Measurements from ENCODE around the gene CALHM1.

Gene CALHM1

GRCh38 chr10:103465411-103466179 is 6.9 kb upstream of the CALHM1 start:
- H3K4me3 ChIP-seq (ENCODE audit: low read depth, low read length): no peak overlapping the region

DNA sequence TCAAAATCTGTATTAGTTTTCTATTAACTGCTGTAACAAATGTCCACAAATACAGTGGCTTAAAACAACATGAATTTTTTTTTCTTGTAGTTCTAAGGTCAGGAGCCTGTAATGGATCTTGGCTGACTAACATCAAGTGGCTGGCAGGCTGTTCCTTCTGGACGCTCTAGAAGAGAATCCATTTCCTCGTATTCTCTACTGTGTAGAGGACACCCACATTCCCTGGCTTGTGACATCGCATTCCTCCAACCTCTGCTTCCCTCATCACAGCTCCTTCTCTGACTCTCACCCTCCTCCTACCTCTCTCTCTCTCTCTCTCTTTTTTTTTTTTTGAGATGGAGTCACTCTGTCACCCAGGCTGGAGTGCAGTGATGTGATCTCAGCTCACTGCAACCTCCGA is 4.8 kb upstream of the CALHM1 start:
- H3K4me3 ChIP-seq (ENCODE audit: low read depth, low read length): no peak overlapping the region
- TF ChIP-seq CTCF (IDR thresholded peaks at IDR 0.05; ENCODE audit: borderline replicate concordance, insufficient read depth, low read depth, low read length): no peak

More at GRCh38 chr10:103465411-103466179, 6.9 kb upstream of the CALHM1 start:
- no peak for TF ChIP-seq CTCF (IDR thresholded peaks at IDR 0.05; ENCODE audit: borderline replicate concordance, insufficient read depth, low read depth, low read length)

DNA sequence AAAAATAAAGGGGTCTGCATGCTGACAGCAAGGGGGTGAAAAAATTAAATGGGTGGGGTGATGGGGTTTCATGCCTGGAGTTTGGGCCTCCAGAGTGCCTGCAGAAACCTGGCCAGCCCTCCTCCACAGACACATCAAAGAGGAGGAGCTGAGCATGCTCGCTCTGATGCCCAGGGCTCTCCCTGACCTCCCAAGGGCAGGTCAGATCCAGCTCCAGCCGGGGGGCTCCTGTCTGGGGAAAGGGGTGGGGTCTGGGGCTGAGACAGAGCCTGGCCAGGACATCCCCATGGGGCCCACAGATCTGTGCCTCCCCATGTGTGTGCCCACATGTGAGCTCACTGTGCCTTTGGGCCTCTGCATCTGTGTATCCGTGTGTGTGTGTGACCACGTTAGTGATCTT is 915 bp upstream of the CALHM1 start:
- TF ChIP-seq CTCF (IDR thresholded peaks at IDR 0.05; ENCODE audit: borderline replicate concordance, insufficient read depth, low read depth, low read length): no peak
- H3K4me3 ChIP-seq (ENCODE audit: low read depth, low read length): no peak overlapping the region

DNA sequence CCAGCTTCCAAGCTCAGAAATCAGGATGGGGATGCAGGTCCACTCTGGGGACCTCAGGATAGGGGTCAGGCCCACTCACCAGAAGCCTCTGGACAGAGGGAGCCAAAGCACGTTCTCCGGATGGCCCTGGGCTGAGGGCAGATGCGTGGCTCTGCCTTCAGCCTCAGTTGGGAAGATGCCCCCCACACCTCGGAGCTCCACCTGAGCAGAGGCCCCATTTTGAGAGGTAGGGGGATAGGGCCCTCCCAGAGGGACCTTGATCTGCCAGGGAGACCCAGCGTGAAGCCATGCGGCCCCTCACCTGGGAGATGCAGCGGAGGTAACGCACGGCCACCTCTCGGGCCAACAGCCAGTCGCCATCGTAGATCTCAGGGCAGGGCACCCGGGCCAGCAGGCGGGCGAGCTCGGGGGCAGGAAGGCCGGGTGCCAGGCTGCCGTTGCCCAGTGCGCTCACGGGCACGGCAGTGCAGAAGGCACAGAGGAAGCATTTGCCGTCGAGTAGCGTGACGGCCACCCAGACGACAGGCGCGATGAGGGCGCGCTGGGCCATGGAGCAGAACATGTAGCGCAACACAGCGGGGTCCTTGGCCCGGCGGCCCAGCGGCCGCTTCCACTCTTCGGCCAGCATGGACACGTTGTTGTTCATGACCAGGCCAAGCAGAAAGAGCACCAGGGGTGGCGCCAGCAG is 660 bp downstream of the CALHM1 start:
- no peak for TF ChIP-seq CTCF (IDR thresholded peaks at IDR 0.05; ENCODE audit: borderline replicate concordance, insufficient read depth, low read depth, low read length)
- H3K4me3 ChIP-seq (ENCODE audit: low read depth, low read length): no peak overlapping the region

DNA sequence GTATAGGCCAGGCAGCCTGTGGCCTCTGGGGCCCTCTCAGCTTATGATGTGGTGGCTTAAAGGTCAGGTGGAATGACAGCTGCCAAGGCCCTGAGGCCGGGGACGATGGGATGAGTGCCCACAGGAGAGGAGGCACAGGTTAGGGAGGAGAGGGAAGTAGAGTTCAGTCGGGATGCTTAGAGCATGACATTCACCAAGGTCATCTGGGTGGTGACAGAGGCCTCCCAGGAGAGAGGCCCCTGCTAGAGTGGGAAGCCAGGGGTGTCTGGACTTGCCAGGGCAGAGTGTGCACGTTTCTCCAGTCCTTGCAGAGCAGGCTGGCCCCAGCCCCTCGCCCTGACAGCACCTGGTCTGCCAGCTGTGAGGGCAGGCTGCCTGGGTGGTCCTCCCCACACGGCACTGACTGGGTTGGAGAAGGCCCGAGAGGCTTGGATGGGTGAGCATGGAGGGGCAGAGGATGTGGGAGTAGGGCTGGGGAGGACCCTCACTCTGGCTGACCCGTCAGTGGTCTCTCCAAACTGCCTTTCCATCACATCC is 1.5 kb downstream of the CALHM1 start:
- no peak for TF ChIP-seq CTCF (IDR thresholded peaks at IDR 0.05; ENCODE audit: borderline replicate concordance, insufficient read depth, low read depth, low read length)

DNA sequence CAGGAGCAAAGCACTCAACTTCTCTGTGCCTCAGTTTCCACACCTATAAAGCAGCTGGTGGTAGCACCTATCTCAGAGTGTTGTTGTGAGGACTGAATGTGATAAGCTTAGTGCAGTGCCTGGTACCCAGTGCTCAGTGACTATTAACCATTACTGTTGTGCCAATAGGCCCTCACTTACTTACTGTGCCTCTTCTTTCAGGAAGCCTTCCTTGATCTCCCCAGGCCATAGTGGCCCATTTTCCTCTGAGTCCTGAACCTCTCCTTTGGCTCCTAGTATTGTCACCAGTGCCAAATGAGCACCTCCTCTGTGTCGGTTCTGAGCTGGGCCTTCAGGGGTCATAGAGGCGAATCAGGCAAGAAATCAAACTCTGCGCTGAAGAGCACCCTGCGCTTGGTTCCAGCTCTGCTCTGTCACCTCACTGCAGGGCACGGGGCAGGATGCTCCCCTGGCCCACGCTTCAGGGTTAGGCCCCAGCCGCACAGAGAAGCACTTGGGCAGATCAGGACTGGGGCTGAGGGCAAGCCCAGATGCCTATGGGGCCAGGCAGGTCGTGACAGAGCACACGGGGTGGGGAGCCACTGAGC is 2.5 kb downstream of the CALHM1 start:
- no peak for TF ChIP-seq CTCF (IDR thresholded peaks at IDR 0.05; ENCODE audit: borderline replicate concordance, insufficient read depth, low read depth, low read length)
- H3K4me3 ChIP-seq (ENCODE audit: low read depth, low read length): no peak overlapping the region

More for the DNA sequence above, 1.5 kb downstream of the CALHM1 start:
- no peak overlapping the region for H3K4me3 ChIP-seq (ENCODE audit: low read depth, low read length)
